GM23338 (cell line): ENCODE measurements around the gene DTNA. TPM values are rescaled to one million over a fixed set of nuclear protein-coding genes. Genes with fewer than 3 reads are reported as not detected.

ENCODE experiments used
- ATAC-seq: fragments of 200-7000 bp; cut with Tn5 transposase; 3 replicates; pipeline ENCODE4 v1.9.1; 2020
- DNase-seq: peaks from one replicate; pipeline ENCODE4 v3.0.0-alpha.2; 2015; ENCODE audit warnings: low spot score
- H2AFZ ChIP-seq: fragments of 200-600 bp; sonication (generic); 2 replicates; pipeline ENCODE4 v1.8.0; 2016; ENCODE audit warnings: antibody characterized with exemption, mild to moderate bottlenecking, moderate library complexity
- H3F3A ChIP-seq: fragments of 200-600 bp; sonication (generic); replicated peaks from 2 replicates; pipeline ENCODE4 v1.8.0; 2017; ENCODE audit warnings: antibody characterized with exemption, mixed run types, low read depth
- H3K27ac ChIP-seq: fragments of 200-600 bp; sonication (generic); 2 replicates; pipeline ENCODE4 v1.6.1; 2016; ENCODE audit warnings: low read depth
- H3K27me3 ChIP-seq: fragments of 200-600 bp; sonication (generic); 2 replicates; pipeline ENCODE4 v1.8.0; 2016; ENCODE audit warnings: mild to moderate bottlenecking, mixed run types, moderate library complexity; ENCODE audit not compliant: insufficient read depth
- H3K36me3 ChIP-seq: fragments of 200-600 bp; sonication (generic); 2 replicates; pipeline ENCODE4 v1.8.0; 2016; ENCODE audit warnings: mild to moderate bottlenecking; ENCODE audit not compliant: insufficient read depth
- H3K4me1 ChIP-seq: fragments of 200-600 bp; sonication (generic); 2 replicates; pipeline ENCODE4 v1.8.0; 2016; ENCODE audit warnings: mild to moderate bottlenecking, moderate library complexity; ENCODE audit not compliant: insufficient read depth
- H3K4me2 ChIP-seq: fragments of 200-600 bp; sonication (generic); 2 replicates; pipeline ENCODE4 v1.7.1; 2017; ENCODE audit warnings: mixed run types
- H3K4me3 ChIP-seq: fragments of 200-600 bp; sonication (generic); 2 replicates; pipeline ENCODE4 v1.6.1; 2016; ENCODE audit warnings: mixed run types
- H3K79me2 ChIP-seq: fragments of 200-600 bp; sonication (generic); replicated peaks from 2 replicates; pipeline ENCODE4 v1.8.0; 2017; ENCODE audit warnings: mild to moderate bottlenecking; ENCODE audit not compliant: insufficient read depth
- H3K9me2 ChIP-seq: fragments of 200-600 bp; sonication (generic); 2 replicates; pipeline ENCODE4 v1.8.0; 2017; ENCODE audit not compliant: insufficient read depth
- H4K20me1 ChIP-seq: fragments of 200-600 bp; sonication (generic); replicated peaks from 2 replicates; pipeline ENCODE4 v1.8.0; 2017; ENCODE audit warnings: mild to moderate bottlenecking; ENCODE audit not compliant: insufficient read depth
- H3K27ac Mint-ChIP-seq: 2 replicates; pipeline ENCODE4 v1.8.0; 2020; ENCODE audit warnings: inconsistent platforms, mild to moderate bottlenecking, moderate library complexity, mixed read lengths
- H3K27me3 Mint-ChIP-seq: 3 replicates; pipeline ENCODE4 v1.8.0; 2022; ENCODE audit warnings: low read depth, mild to moderate bottlenecking, moderate library complexity, mixed read lengths, inconsistent platforms; ENCODE audit not compliant: insufficient read depth, poor library complexity
- H3K36me3 Mint-ChIP-seq: 3 replicates; pipeline ENCODE4 v1.8.0; 2021; ENCODE audit warnings: low read depth, mild to moderate bottlenecking, inconsistent platforms, moderate library complexity, mixed read lengths
- H3K4me1 Mint-ChIP-seq: 3 replicates; pipeline ENCODE4 v1.8.0; 2020; ENCODE audit warnings: mild to moderate bottlenecking, inconsistent platforms, mixed read lengths
- H3K4me3 Mint-ChIP-seq: 3 replicates; pipeline ENCODE4 v1.8.0; 2021; ENCODE audit warnings: moderate library complexity, mild to moderate bottlenecking, inconsistent platforms, mixed read lengths
- H3K9me3 Mint-ChIP-seq: 3 replicates; pipeline ENCODE4 v1.8.0; 2020; ENCODE audit warnings: moderate library complexity, mild to moderate bottlenecking, inconsistent platforms, mixed read lengths
- ETS1 ChIP-seq: IDR thresholded peaks from 2 replicates; pipeline ENCODE4 v1.6.1; 2016; ENCODE audit warnings: antibody characterized with exemption
- EZH2 ChIP-seq: fragments of 200-600 bp; sonication (generic); IDR thresholded peaks from one replicate; pipeline ENCODE4 v1.8.0; 2017; ENCODE audit warnings: antibody characterized with exemption, mild to moderate bottlenecking, low read depth; ENCODE audit not compliant: unreplicated experiment
- EZH2phosphoT487 ChIP-seq: fragments of 200-600 bp; sonication (generic); IDR thresholded peaks from one replicate; pipeline ENCODE4 v1.8.1; 2018; ENCODE audit warnings: antibody characterized with exemption; ENCODE audit not compliant: unreplicated experiment
- JUNB ChIP-seq: IDR thresholded peaks from one replicate; pipeline ENCODE4 v1.6.1; 2016; ENCODE audit warnings: antibody characterized with exemption; ENCODE audit not compliant: unreplicated experiment
- ZNF331 ChIP-seq: fragments of 250-450 bp; sonication (Bioruptor Pico); IDR thresholded peaks from 2 replicates; pipeline ENCODE4 v1.5.0; 2020; ENCODE audit warnings: low read depth, mild to moderate bottlenecking, moderate library complexity
- ZNF462 ChIP-seq: fragments of 250-450 bp; sonication (Bioruptor Pico); IDR thresholded peaks from 2 replicates; pipeline ENCODE4 v1.5.0; 2020; ENCODE audit warnings: mild to moderate bottlenecking, moderate library complexity
- polyA plus RNA-seq: library from polyadenylated mRNA; unstranded; fragments of >200 nt; fragmentation: Nextera tagmentation; extraction: Ambion mirVana; gene quantifications from 2 replicates; pipeline ENCODE4 v1.2.1, GENCODE V29; 2016
- total RNA-seq: library from RNA; depleted of rRNA; stranded (reverse); fragments of >200 nt; shearing (Covaris generic); gene quantifications from 2 replicates; pipeline ENCODE4 v1.2.3, GENCODE V29; 2014

Gene DTNA
- total and polyA plus RNA-seq, 2 experiments from 2014 or later, result 11.5 to 25.1 TPM

- Histone ChIP-seq H2AFZ (no peak overlapping the region), H3K36me3 (no peaks in the 10 kb centered on the region; the same call in 1 of the 2 replicates), H3F3A (no peaks in the 10 kb centered on the region), H3K4me3 (no peak overlapping the region), H3K4me2 (no peak overlapping the region), H4K20me1 (no peaks in the 10 kb centered on the region), H3K9me2 (no peaks in the 10 kb centered on the region), H3K79me2 (no peaks in the 10 kb centered on the region), H3K27ac (no peak overlapping the region), H3K27me3 (no peaks in the 10 kb centered on the region), H3K4me1 (no peaks in the 10 kb centered on the region)
- Mint-ChIP-seq H3K27me3 (no peaks in the 10 kb centered on the region), H3K4me1 (peaks cover under 1% of the 10 kb centered on the region; the same call in 1 of the 3 replicates), H3K27ac (peak overlapping the region; percentile 33; the same call in 1 of the 2 replicates), H3K9me3 (no peaks in the 10 kb centered on the region; the same call in 2 of the 3 replicates), H3K36me3 (no peaks in the 10 kb centered on the region), H3K4me3 (no peak overlapping the region)
- ATAC-seq (no peak), DNase-seq (no peak)
- TF ChIP-seq ZNF462 (CRISPR knock-in tag) (no peak), ETS1 (no peak), EZH2phosphoT487 (no peak), ZNF331 (no peak), EZH2 (no peak), JUNB (no peak)
Measured at GRCh38 chr18:34880403-34880802, 170.3 kb downstream of the DTNA start.
